NCI-H2107 treated with DMSO at 0.1 percent for 48 hours (cell line): ENCODE data around the gene COQ8A.

Experiments used
- DNase-seq: peaks from one replicate; lab custom pipeline; 2025; ENCODE audit not compliant: unreplicated experiment; lab: John Stamatoyannopoulos, UW

COQ8A gene

GRCh38 chr1:226940029-226940805, at the start of gene COQ8A:
Gene COQ8A, plus strand, starts transcription at chr1:226940294. Its CDS starts 21,092 bp downstream, at chr1:226961386.
- DNase-seq: peak; percentile 99

DNA sequence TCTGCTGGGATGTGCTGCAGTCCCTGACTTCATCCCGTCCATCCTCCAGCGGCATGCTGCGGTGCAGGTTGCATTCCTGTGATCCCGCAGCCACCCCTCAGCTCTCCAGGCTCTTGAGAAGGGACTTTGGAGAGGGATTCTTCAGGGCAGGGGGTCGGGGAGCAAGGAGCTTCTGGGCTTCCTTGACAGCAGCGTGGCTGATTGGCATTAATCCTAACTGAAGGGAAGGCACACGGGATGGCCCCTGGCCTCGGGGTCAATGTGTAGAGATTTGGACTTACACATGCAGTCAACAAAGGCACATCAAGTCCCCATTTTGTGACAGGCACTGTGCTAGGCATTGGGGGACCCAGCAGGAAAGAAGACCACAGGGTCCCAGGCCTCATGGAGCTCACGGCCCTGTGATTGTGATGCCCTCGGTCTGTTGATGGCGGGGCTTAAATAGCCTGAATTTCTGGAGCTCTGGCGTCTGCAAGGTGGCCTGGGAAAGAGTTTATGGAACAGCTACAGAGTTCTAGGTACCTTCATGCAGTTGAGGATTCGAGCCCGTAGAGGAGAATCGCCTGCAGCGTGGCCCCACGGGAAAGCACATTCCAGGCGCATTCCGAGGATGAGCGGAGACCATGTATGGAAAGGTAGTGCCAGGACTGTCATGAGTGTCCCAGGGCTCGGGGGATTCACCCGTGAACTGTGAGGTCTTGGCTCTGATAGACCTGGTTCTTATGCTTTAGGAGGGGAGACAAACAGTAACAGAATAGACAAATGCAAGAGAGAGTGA, 49.6 kb upstream of the COQ8A start:
- no peak for DNase-seq

DNA sequence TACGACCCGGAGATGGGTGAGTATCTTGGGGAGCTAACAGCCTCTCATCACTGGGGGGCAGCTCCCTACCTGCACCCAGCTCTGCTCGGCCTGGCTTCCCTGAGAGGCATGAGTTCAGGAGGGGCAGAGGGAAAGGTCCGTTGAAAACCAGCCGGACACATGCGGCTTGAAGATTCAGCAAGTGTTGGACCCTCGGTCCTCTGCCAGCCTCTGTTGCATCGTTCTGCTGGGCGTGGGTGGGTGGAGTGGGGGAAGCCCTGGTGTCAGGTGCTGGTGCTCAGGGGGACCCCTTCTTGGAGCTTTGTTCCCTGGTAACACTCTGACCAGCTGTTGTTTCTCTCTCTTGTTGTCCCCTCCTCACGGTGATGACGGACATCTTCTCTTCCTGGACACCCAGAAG, 48.7 kb upstream of the COQ8A start:
- DNase-seq: no peak

- DNase-seq: no peak
These were observed 48.1 kb upstream of the COQ8A start for GRCh38 chr1:226891846-226892523.

- peak; percentile 23 for DNase-seq
These were observed 47.6 kb upstream of the COQ8A start for GRCh38 chr1:226892524-226892875.

DNA sequence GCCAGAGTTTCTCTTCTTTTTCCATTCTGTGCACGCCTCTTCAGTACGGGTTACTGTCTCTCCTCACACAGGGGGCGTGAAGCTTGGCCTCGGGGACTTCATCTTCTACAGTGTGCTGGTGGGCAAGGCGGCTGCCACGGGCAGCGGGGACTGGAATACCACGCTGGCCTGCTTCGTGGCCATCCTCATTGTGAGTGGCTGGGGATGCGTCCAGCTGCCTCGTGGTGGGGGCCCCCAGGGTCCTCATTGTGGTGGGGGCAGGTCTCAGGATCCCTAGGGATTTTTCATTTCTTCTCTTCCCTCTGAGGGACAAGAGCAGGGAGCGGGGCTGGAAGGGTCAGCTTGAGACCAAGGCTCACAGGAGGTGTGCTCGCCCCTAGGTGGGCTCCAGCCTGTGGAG, 46.2 kb upstream of the COQ8A start:
- no peak for DNase-seq

DNA sequence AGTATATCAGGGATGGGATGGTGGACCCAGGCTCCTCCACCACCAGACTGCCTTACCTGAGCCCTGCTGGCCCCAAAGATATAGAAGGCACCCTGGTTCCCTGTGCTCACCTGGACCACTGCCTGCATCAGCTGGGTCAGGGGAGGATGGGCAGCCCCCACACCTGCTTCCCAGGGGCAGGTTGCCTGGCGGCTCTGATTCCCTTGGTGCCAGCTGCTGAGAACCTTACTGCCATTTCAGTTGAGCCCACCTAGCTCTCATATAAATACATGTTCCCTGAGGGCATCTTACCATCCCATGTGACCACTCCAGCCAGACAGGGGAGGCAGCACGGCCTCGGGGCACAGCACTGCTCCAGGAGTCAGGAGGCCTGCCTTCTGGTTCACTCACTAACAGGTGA, 45.3 kb upstream of the COQ8A start:
- DNase-seq: no peak

DNA sequence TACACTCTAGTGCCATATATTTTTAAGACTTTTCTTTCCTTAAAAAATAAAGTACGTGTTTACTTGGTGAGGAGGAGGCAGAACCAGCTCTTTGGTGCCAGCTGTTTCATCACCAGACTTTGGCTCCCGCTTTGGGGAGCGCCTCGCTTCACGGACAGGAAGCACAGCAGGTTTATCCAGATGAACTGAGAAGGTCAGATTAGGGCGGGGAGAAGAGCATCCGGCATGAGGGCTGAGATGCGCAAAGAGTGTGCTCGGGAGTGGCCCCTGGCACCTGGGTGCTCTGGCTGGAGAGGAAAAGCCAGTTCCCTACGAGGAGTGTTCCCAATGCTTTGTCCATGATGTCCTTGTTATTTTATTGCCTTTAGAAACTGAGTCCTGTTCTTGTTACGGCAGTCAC, 44.5 kb upstream of the COQ8A start:
- DNase-seq: no peak

- no peak for DNase-seq
These were observed 41.8 kb upstream of the COQ8A start for GRCh38 chr1:226898246-226898645.

DNA sequence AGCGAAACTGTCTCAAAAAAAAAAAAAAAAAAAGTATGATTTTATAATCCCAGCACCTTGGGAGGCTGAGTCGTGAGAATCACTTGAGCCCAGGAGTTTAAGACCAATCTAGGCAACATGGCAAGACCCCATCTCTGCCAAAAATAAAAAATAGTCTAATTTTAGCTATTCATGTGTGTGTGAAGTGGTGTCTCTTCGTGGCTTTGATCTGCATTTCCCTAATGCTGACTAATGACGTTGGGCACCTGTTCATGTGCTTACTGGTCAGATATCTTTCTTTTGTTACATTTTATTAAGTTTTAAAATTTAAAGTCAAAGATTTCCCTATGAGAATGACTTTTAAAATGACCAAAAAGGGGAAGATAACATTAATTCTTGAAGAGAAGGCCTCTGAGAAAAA, 38.7 kb upstream of the COQ8A start:
- DNase-seq: no peak

DNA sequence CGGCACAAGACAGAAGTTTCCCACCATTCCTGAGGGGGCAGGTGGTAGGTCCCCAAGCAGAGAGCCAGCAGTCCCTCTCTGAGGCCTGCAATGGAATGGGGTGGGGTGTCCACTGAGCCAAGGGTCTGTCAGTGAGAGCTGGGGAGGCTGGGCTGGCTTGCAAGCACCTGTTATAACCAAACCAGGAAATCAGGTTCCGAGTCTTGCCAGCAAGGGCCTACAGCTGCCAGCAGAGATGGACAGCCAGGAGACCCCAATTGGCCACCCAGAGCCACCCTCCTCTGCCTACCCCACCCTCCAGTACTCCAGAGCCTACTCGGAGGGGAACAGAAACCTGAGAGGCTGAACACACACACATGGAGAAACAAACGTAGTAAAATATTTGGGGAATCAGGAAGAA, 37.5 kb upstream of the COQ8A start:
- DNase-seq: no peak

- DNase-seq: no peak
These were observed 36.0 kb upstream of the COQ8A start for GRCh38 chr1:226903819-226904716.

DNA sequence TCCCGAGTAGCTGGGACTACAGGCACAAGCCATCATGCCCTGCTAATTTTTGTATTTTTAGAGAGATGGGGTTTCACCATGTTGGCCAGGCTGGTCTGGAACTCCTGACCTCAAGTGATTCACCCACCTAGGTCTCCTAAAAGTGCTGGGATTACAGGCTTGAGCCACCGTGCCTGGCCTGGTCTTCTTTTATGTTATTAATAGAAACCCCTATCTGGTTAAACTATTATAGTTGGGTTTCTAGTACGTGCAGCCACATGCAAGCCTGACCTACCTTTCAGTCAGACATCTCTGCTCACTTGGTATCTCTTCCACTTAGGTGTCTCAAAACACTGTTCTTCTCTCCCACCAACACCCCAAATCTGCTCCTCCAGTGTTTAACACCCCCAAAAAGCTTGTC, 35.3 kb upstream of the COQ8A start:
- DNase-seq: no peak

DNA sequence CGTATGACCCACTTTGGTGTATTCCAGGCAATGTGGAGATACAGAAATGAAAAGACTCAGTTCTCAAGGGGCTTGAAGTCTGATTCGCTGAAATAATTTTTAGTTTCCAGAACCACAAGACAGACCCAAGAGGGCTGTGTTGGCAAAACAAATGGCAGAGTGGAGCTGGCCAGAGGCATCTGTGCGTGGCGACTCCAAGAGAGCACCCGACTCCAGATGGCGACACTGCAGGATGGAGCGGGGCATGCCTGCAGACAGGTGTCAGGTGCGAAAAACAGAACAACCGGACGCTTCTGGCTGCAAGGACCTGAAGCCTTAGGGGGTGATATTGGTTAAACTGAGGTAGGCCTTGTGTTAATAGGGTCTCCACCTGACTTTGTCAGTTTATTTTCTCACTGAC, 31.7 kb upstream of the COQ8A start:
- DNase-seq: no peak

DNA sequence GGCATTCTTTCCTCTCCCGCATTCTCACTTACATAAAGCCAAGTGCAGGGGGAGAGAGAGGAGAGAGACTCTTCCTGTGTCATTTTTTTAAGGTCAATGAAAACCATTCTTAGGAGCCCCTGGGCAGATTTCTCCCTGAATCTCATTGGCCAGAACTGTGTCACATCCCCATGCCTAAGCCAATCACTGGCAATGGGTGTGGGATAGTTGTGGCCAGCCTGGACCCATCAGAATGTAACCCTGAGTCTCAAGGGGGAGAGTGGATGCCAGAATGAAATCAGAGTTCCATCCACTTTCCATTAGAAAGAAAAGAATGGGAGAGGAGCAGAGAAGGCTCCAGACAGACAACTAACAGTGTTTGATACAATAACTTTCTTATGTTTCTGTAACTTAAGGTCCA, 31.2 kb upstream of the COQ8A start:
- no peak for DNase-seq

GRCh38 chr1:226912587-226913176, 27.4 kb upstream of the COQ8A start:
- DNase-seq: peak; percentile 86

GRCh38 chr1:226915672-226915995, 24.5 kb upstream of the COQ8A start:
- DNase-seq: no peak

- DNase-seq: no peak
These were observed 23.6 kb upstream of the COQ8A start for GRCh38 chr1:226916497-226916896.

DNA sequence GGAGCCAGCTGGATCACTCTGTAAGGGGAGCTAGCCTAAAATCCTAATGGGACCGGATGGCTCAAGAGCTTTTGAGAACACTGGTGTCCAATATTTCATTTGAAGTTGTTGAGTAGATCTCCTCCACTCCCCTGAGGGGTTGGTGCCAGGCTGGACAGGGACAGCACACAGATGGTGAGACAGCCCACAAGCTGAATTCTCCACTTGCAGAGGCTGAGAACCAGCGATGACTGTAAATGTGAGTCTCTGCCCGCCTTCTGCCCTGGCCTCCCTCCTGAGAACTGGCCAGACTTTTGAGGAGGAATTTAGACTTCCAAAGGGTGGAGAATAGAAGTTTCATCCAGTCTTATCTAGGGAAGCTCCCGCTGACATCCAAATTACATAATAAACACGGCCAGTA, 20.5 kb upstream of the COQ8A start:
- no peak for DNase-seq

DNA sequence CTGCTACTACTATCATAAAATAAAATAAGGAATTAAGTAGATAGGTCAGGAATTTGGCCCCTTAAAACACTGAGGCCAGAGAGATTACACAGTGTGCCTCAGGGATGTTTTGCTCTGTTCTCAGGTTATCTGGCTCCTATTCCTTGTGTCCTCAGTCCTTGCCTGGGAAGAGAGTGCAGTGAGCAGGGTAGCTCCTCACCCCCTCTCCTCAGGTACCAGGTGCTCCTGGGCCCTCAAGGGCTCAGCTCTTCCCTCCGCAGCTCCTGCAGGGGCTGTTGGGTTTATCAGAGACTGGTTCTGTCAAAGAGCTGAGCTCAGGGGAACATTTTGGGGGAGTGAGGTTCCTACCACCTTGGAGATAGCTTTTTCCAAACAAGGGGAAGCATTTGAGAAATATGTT, 20.1 kb upstream of the COQ8A start:
- no peak for DNase-seq

- no peak for DNase-seq
These were observed 19.6 kb upstream of the COQ8A start for GRCh38 chr1:226920446-226920894.
